ENCODE results near the gene MPPE1.

DNA sequence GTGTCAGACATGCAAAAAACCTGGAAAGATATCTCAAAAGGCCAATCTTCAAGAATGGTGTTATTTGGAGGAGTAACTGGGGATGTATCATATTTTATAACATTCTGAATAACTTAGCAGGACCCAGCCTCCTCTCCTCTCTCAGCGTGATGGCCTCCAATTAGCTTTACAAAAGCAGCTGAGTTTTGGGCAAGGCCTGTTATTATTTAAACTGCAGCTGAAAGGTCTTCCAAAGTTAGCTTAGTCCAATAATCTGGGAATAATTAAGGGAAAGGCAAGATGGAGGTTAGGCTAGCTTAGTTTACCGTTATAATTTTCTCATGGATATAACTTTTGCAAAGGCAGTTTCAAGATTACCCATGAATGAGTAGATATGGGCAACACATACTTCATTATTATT lies 32.8 kb upstream of the MPPE1 start:
- TF ChIP-seq CTCF (IDR thresholded peaks at IDR 0.05) (no peak), EP300 (IDR thresholded peaks at IDR 0.05) (no peak)

Data from esophagus muscularis mucosa (tissue), 3 donors.